Amniotic stem cell (primary cell): ENCODE measurements around the gene FOXE3.

Source experiments
- DNase-seq: peaks from one replicate; lab custom pipeline; 2025; lab: John Stamatoyannopoulos, UW

The FOXE3 gene

DNA sequence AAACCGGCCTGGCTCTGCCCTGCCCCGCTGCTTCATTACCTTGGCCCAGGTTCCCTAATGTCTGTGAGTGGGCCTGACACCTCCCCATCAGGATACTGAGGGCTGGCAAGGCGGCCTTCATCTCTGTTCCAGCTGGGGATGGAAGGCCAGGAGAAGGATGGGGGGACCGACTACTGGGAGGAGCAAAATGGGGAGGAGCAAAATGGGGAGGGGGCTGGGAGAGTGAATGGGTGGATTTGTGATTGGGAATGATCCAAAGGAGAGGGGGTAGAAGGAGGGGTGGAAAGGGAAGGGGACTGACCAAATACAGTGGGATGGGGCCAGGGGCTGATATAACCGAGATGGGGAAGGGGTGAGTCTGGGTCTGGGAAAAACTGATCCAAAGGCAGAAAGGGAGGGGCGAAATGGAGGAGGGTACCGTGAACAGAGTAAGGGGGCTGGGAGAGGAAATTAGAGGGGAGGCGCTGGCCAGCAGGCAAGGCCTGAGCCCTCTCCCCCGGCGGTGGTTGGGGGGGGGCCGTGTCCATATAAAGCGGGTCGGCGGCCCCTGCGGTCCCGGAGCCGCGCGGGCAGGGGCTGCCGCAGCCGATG lies at the start of gene FOXE3:
FOXE3 (plus strand) TSS at position 558 of the 591 bp plus-strand sequence; CDS start at position 589, 31 bp downstream.
- DNase-seq: no peak

DNA sequence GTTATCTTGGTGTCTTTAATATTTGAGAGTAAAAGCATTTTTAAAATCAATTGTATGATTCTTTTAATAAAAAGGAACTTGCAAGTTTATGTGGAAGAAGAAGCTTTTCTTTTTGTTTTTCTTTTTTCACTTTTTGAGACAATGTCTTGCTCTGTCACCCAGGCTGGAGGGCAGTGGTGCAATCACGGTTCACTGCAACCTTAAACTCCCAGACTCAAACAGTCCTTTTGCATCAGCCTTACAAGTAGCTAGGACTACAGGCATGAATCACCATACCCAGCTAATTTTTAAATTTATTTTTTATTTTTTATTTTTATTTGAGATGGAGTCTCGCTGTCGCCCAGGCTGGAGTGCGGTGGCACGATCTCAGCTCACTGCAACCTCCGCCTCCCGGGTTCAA lies 48.4 kb upstream of the FOXE3 start:
- DNase-seq: no peak

GRCh38 chr1:47371016-47371517 lies 45.0 kb upstream of the FOXE3 start:
- no peak for DNase-seq

GRCh38 chr1:47374501-47374900 lies 41.6 kb upstream of the FOXE3 start:
- DNase-seq: no peak

GRCh38 chr1:47378147-47378546 lies 37.9 kb upstream of the FOXE3 start:
- DNase-seq: no peak

GRCh38 chr1:47380699-47381098 lies 35.4 kb upstream of the FOXE3 start:
- no peak for DNase-seq

- no peak for DNase-seq
These were observed 33.6 kb upstream of the FOXE3 start for GRCh38 chr1:47382399-47382983.

- no peak for DNase-seq
These were observed 32.0 kb upstream of the FOXE3 start for GRCh38 chr1:47384083-47384482.

- DNase-seq: no peak
These were observed 31.1 kb upstream of the FOXE3 start for GRCh38 chr1:47385020-47385419.

GRCh38 chr1:47386268-47386667 lies 29.8 kb upstream of the FOXE3 start:
- no peak for DNase-seq

GRCh38 chr1:47388030-47388890 lies 27.8 kb upstream of the FOXE3 start:
- no peak for DNase-seq

DNA sequence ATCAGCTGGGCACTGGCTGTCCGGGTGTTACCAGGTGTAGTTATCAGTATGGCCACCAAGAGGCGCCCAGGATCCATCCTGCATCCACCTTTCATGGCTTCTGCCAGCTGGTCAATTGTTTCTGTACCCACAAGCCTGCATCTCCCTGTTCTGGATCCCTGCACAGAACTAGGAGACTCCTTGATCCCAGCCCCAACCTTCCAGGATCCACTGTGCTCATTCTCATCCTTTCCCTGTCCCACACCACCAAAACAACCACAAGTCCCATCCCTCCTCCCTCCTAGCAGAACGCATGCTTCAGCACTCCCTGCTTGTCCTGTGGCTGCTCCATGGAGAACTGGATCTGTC lies 27.2 kb upstream of the FOXE3 start:
- DNase-seq: peak; percentile 41

GRCh38 chr1:47389731-47390130 lies 26.4 kb upstream of the FOXE3 start:
- no peak for DNase-seq

GRCh38 chr1:47390843-47391242 lies 25.2 kb upstream of the FOXE3 start:
- no peak for DNase-seq

DNA sequence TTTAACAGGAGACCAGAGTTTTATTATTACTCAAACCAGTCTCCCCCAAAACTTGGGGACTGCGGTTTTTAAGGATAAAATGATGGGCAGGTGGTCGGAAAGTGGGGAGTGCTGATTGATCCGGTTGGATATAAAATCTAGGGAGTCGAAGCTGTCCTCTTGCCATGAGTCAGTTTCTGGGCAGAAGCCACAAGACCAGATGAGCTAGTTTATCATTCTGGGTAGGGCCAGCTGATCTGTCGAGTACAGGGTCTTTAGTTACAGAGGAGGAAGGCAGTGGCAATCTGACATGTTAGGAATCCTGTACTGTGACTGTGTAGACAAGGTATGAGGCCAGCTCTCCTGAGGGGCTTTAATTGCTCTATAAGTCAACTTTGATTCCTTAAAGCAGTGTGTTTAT lies 22.9 kb upstream of the FOXE3 start:
- no peak for DNase-seq

GRCh38 chr1:47395433-47395832 lies 20.7 kb upstream of the FOXE3 start:
- DNase-seq: no peak

DNA sequence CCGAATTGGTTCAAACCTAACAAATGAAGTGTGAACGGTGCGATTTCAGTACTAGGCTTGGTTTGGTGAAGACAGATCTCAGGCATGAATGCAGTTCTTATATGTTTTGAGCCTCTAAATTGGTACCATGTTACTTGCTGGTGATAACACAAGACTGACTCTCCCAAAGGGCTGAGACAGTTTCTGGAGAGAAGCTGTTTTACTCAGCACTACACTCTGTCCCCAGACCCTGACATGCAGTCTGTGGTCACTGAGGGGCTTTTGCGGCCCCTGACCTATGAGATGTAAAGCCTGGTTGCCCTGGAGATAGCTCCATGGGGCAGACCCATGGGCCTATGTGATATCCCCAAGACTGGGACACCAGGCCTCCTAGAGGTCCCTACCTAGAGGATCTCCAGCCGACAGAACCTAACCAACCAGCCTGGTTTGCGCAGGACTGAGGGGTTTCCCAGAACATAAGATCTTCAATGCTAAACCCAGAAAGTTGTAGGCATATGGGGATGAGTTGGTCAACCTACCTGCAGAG lies 19.4 kb upstream of the FOXE3 start:
- no peak for DNase-seq

- no peak for DNase-seq
These were observed 16.8 kb upstream of the FOXE3 start for GRCh38 chr1:47399138-47399845.

DNA sequence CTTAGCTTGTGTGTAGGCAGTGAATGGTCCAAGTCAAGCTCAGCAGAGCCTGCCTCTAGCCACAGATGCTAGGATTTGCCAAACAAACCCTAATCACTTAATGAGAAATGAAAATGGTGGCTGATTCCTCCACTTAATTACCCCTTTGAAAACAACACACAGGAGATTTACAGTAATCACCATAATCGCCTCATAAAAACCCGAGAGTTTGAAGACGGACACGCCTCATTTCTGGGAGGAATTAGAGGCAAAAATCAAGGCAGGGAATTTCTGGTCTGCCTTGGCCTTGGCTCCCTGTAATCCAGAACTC lies 16.3 kb upstream of the FOXE3 start:
- no peak for DNase-seq

DNA sequence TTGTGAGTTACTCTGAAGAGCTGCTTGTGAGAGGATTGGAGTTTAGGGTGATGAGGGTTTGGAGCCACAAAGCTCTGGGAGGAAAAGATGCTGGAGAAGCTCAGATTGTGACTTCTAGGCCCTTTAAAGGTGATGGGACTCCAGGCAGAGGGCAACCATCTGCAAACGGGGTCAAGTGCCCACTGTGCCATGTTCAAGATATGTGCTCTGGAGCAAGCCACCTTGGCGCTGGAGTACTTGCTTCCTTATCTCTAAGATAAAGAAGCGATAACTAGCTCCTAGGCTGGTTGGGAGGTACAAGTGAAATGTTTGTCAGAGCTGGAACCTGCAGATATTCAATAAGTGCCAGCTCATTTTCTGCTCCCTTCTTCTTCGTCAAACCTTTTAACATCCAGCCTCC lies 14.3 kb upstream of the FOXE3 start:
- DNase-seq: no peak

DNA sequence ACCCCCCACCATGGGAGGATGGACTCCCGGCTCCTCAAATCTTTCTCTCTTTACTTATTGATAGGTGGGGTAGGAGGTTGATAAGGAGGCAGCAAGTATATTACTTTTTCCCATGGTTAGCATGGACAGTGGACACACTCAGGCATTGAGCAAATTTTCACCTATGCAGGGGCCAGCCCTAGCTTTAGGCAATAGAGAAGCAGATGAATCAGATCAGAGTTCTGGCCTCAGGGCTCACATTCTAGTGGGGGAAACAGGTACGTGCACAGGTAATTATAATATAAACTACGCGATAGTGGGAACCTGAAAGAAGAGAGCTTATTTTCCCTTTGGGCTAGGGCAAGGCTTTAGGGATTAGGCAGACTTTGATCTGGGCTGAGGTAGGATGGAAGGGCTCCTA lies 13.5 kb upstream of the FOXE3 start:
- DNase-seq: no peak

DNA sequence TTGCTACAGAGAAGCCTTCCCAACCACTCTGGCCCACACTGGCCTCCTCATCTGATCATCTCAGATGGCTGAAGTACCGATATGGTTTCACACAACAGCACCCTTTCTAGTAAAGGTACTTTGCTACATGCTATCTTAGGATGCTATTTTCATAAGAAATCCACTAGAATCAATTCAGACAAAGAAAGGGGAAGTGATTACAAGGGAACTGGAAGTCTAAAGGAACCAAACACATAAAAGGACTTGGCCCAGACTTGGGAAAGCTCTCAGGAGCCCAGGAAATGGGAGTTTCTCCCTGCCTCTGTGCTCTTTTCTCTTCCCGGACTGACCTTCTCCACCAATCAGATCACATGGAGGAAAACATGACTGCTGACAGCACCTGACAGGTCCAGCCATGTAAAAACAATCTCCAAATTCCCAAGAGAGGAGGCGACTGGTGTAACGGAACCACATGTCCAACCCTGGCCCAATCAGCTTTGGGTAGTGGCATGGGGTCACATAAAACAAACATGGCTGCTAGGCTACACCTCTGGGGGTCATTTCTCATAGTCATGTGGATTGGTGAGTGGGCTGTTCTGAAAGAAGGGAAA lies 12.7 kb upstream of the FOXE3 start:
- DNase-seq: no peak
